GM19351 (cell line): ENCODE data around the gene PLA2G4B.

Experiments used
- ATAC-seq: cut with Tn5 transposase; IDR thresholded peaks from one replicate; pipeline ENCODE4 v1.9.1; 2021; ENCODE audit warnings: mild to moderate bottlenecking, moderate library complexity; ENCODE audit not compliant: unreplicated experiment

PLA2G4B gene

GRCh38 chr15:41849861-41850260, 11.2 kb downstream of the PLA2G4B start:
- ATAC-seq: no peak

- ATAC-seq: no peak
Measured at GRCh38 chr15:41850482-41851166, 12.0 kb downstream of the PLA2G4B start.

GRCh38 chr15:41851167-41851523, 12.5 kb downstream of the PLA2G4B start:
- ATAC-seq: no peak

- no peak for ATAC-seq
Measured at GRCh38 chr15:41851755-41852370, 13.2 kb downstream of the PLA2G4B start.

GRCh38 chr15:41852736-41853590, 14.3 kb downstream of the PLA2G4B start:
- no peak for ATAC-seq

GRCh38 chr15:41853831-41854230, 15.2 kb downstream of the PLA2G4B start:
- no peak for ATAC-seq

GRCh38 chr15:41854443-41854842, 15.8 kb downstream of the PLA2G4B start:
- no peak for ATAC-seq

- ATAC-seq: no peak
Measured at GRCh38 chr15:41855261-41855961, 16.8 kb downstream of the PLA2G4B start.

- ATAC-seq: no peak
Measured at GRCh38 chr15:41856262-41856661, 17.6 kb downstream of the PLA2G4B start.

- ATAC-seq: no peak
Measured at GRCh38 chr15:41856716-41857115, 18.1 kb downstream of the PLA2G4B start.

- ATAC-seq: no peak
Measured at GRCh38 chr15:41857316-41857715, 18.7 kb downstream of the PLA2G4B start.

GRCh38 chr15:41858756-41859155, 20.1 kb downstream of the PLA2G4B start:
- no peak for ATAC-seq

GRCh38 chr15:41860049-41860828, 21.6 kb downstream of the PLA2G4B start:
- ATAC-seq: no peak

GRCh38 chr15:41861736-41862356, 23.2 kb downstream of the PLA2G4B start:
- ATAC-seq: no peak

- ATAC-seq: no peak
Measured at GRCh38 chr15:41862515-41863116, 24.0 kb downstream of the PLA2G4B start.

- no peak for ATAC-seq
Measured at GRCh38 chr15:41865490-41866055, 26.9 kb downstream of the PLA2G4B start.

GRCh38 chr15:41866263-41866703, 27.6 kb downstream of the PLA2G4B start:
- ATAC-seq: no peak

- no peak for ATAC-seq
Measured at GRCh38 chr15:41866872-41867579, 28.4 kb downstream of the PLA2G4B start.

- no peak for ATAC-seq
Measured at GRCh38 chr15:41868321-41868720, 29.7 kb downstream of the PLA2G4B start.
